B cell (primary cell): Measurements from ENCODE around the gene NAGLU. TPM values are rescaled to one million over a fixed set of nuclear protein-coding genes. Genes with fewer than 3 reads are reported as not detected.

Experiments
- ATAC-seq: fragments of 200-7000 bp; cut with Tn5 transposase; one replicate; pipeline ENCODE4 v1.10.0; 2021; ENCODE audit warnings: low read depth, mild to moderate bottlenecking, moderate number of reproducible peaks, moderate library complexity
- CTCF ChIA-PET: fragments of 350-600 bp; sonication (Branson Sonifier 250); formaldehyde crosslinking; loops from one replicate; lab custom pipeline; 2021; ENCODE audit warnings: antibody characterized with exemption, inconsistent platforms; lab: Charles Lee
- POLR2A ChIA-PET: fragments of 350-600 bp; sonication (Branson Sonifier 250); formaldehyde crosslinking; loops from one replicate; lab custom pipeline; 2021; ENCODE audit warnings: antibody characterized with exemption; lab: Charles Lee
- DNase-seq: peaks from one replicate; pipeline ENCODE4 v3.0.0; 2013
- H2AFZ ChIP-seq: 2 replicates; pipeline ENCODE4 v1.6.1; 2012; ENCODE audit warnings: mild to moderate bottlenecking, low read depth, low read length; ENCODE audit not compliant: insufficient read depth, poor library complexity, severe bottlenecking
- H3K27ac ChIP-seq, 2 donors: 1 replicate in 1 of 2; 2 replicates in 1 of 2; pipeline ENCODE4 v1.5.1; 2012 to 2013; ENCODE audit warnings: low read length in 2 of 2, mild to moderate bottlenecking in 2 of 2, moderate library complexity in 1 of 2
- H3K27me3 ChIP-seq, 4 experiments: fragments of 200-600 bp in 1 of 4; sonication (generic) in 1 of 4; replicated peaks in 1 of 4; 1 replicate in 2 of 4; 2 replicates in 2 of 4; pipeline versions ENCODE4 v1.6.1 to v1.7.0; 2013 to 2016; ENCODE audit warnings: low read length in 3 of 4, mild to moderate bottlenecking in 2 of 4, mixed read lengths in 1 of 4, moderate library complexity in 1 of 4; ENCODE audit not compliant: insufficient read depth in 4 of 4, control insufficient read depth in 3 of 4; ENCODE audit errors: control extremely low read depth in 1 of 4
- H3K36me3 ChIP-seq, 2 experiments: replicated peaks in 1 of 2; 1 replicate in 1 of 2; 2 replicates in 1 of 2; pipeline versions ENCODE4 v1.6.1 to v1.7.1; 2013; ENCODE audit warnings: low read length in 1 of 2; ENCODE audit not compliant: insufficient read depth in 2 of 2, control insufficient read depth in 1 of 2; ENCODE audit errors: control extremely low read depth in 1 of 2, extremely low read depth in 1 of 2
- H3K4me1 ChIP-seq, 2 donors: fragments of 200-600 bp in 1 of 2; sonication (generic) in 1 of 2; 1 replicate in 1 of 2; 2 replicates in 1 of 2; pipeline versions ENCODE4 v1.5.1 to v1.6.1; 2013 to 2017; ENCODE audit warnings: low read length in 2 of 2; ENCODE audit not compliant: control insufficient read depth in 2 of 2, insufficient read depth in 2 of 2
- H3K4me2 ChIP-seq: replicated peaks from 2 replicates; pipeline ENCODE3; 2012; ENCODE audit warnings: mild to moderate bottlenecking, low read depth, low read length; ENCODE audit not compliant: poor library complexity, severe bottlenecking
- H3K4me3 ChIP-seq, 5 experiments: fragments of 200-600 bp in 1 of 5; sonication (generic) in 1 of 5; 1 replicate in 3 of 5; 2 replicates in 2 of 5; pipeline versions ENCODE4 v1.5.1 to v1.7.0; 2011 to 2016; ENCODE audit warnings: low read length in 4 of 5, mild to moderate bottlenecking in 4 of 5, low read depth in 2 of 5, control low read depth in 1 of 5, moderate library complexity in 1 of 5; ENCODE audit not compliant: insufficient read depth in 1 of 5; ENCODE audit errors: control extremely low read depth in 1 of 5, extremely low read depth in 1 of 5
- H3K79me2 ChIP-seq: fragments of 200-600 bp; sonication (generic); one replicate; pipeline ENCODE4 v1.6.0; 2016; ENCODE audit warnings: low read length; ENCODE audit not compliant: control insufficient read depth, insufficient read depth
- H3K9ac ChIP-seq: fragments of 200-600 bp; sonication (generic); 2 replicates; pipeline ENCODE4 v1.6.1; 2017; ENCODE audit warnings: mild to moderate bottlenecking, low read length, moderate library complexity
- H3K9me3 ChIP-seq, 3 donors: one replicate each; pipeline versions ENCODE4 v1.6.1 to v1.7.1; 2013; ENCODE audit warnings: low read length in 2 of 3; ENCODE audit not compliant: control insufficient read depth in 2 of 3, insufficient read depth in 1 of 3; ENCODE audit errors: control extremely low read depth in 1 of 3
- H4K20me1 ChIP-seq: 2 replicates; pipeline ENCODE4 v1.6.0; 2012; ENCODE audit warnings: mild to moderate bottlenecking, low read length; ENCODE audit not compliant: insufficient read depth, control insufficient read depth, poor library complexity, severe bottlenecking
- H3K27ac Mint-ChIP-seq: one replicate; pipeline ENCODE4 v1.8.0; 2021; ENCODE audit warnings: mixed read lengths
- H3K27me3 Mint-ChIP-seq: one replicate; pipeline ENCODE4 v1.8.0; 2021; ENCODE audit warnings: mixed read lengths
- H3K4me1 Mint-ChIP-seq: one replicate; pipeline ENCODE4 v1.8.0; 2021; ENCODE audit warnings: mixed read lengths
- H3K4me3 Mint-ChIP-seq: one replicate; pipeline ENCODE4 v1.8.0; 2021; ENCODE audit warnings: mixed read lengths
- H3K9me3 Mint-ChIP-seq: one replicate; pipeline ENCODE4 v1.8.0; 2022; ENCODE audit warnings: mixed read lengths; ENCODE audit not compliant: insufficient read depth
- EZH2 ChIP-seq: IDR thresholded peaks from 2 replicates; pipeline ENCODE4 v1.6.1; 2012; ENCODE audit warnings: borderline replicate concordance, low read depth, mild to moderate bottlenecking, moderate library complexity, low read length; ENCODE audit not compliant: insufficient read depth, poor library complexity, severe bottlenecking
- WGBS: methylation state at CpG from one replicate; pipeline ENCODE4 v1.1.5; 2013; ENCODE audit warnings: missing lambda C conversion rate; ENCODE audit not compliant: insufficient coverage; 5-methylcytosine and 5-hydroxymethylcytosine counted together
- intact Hi-C: fragments of 100-400 bp; cut with micrococcal nuclease; formaldehyde crosslinking; loops from one replicate; pipeline ENCODE4 v1.10.0; 2022
- polyA minus RNA-seq: library from RNA; depleted of rRNA, polyadenylated mRNA; stranded (reverse); fragments of >200 nt; gene quantifications from 2 replicates; pipeline ENCODE4 v1.2.3, GENCODE V29; 2012
- polyA plus RNA-seq: library from polyadenylated mRNA; depleted of rRNA; stranded (reverse); fragments of >200 nt; gene quantifications from 2 replicates; pipeline ENCODE4 v1.2.3, GENCODE V29; 2012
- total RNA-seq, 2 donors: library from RNA; stranded (reverse); fragments of 120-200 nt in 1 of 2; gene quantifications; 1 replicate in 1 of 2; 2 replicates in 1 of 2; pipeline versions ENCODE4 v1.2.3 to v1.2.4, GENCODE V29; 2013 to 2022
- TF ChIP-seq, protein P1 (sequence below): fragments of 200-600 bp; IDR thresholded peaks from one replicate; pipeline ENCODE4 v1.8.0; 2022; ENCODE audit warnings: antibody characterized with exemption, mild to moderate bottlenecking

NAGLU gene
- total RNA-seq (44.8 and 47.1 TPM in 2 replicates), polyA plus RNA-seq (43.4 and 52.4 TPM in 2 replicates), polyA minus RNA-seq (23.6 and 32.0 TPM in 2 replicates)
- 19.5 TPM for total RNA-seq (2013)

DNA sequence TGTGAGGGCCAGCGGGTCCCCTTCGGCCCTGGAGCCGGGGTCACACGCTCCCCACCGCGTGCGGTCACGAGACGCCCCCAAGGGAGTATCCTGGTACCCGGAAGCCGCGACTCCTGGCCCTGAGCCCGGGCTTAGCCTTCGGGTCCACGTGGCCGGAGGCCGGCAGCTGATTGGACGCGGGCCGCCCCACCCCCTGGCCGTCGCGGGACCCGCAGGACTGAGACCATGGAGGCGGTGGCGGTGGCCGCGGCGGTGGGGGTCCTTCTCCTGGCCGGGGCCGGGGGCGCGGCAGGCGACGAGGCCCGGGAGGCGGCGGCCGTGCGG lies at the start of gene NAGLU:
TSS of gene NAGLU (plus strand) at position 194 of the 324 bp plus-strand sequence. CDS start at position 226, 32 bp downstream.
- under 1% methylated on average over 40 of the region's 40 CpGs for WGBS
- Histone ChIP-seq H3K9me3 (no peaks in the 10 kb centered on the region), H3K4me3 (peak within 1 kb of the TSS; percentile 51 to 82 (median 70)), H3K9ac (peak within 1 kb of the TSS; percentile 75), H2AFZ (peak within 1 kb of the TSS; percentile 80), H3K79me2 (peaks cover 27% of the 10 kb centered on the region), H3K4me1 (peaks cover 24 to 31% of the 10 kb centered on the region in 2 donors), H3K27me3 (no peaks in the 10 kb centered on the region), H3K36me3 (peaks cover 0 to 11% of the 10 kb centered on the region in 2 experiments), H4K20me1 (peaks cover 19% of the 10 kb centered on the region), H3K27ac (peak within 1 kb of the TSS; percentile 86 to 94), H3K4me2 (peak within 1 kb of the TSS; percentile 92)
- ATAC-seq (peak; percentile 90), DNase-seq (peak; percentile 95)
- H3K4me1 Mint-ChIP-seq: peaks cover 41% of the 10 kb centered on the region
- peak within 1 kb of the TSS; percentile 87 for H3K27ac Mint-ChIP-seq
- intact Hi-C loops: loop anchor here (1.0 to 5.0 kb wide), 7 partner anchors 12 to 635 kb away; partner anchors contain the start of genes MLX, NBR1, PLEKHH3 and PSMC3IP
- TF ChIP-seq, protein P1, sequence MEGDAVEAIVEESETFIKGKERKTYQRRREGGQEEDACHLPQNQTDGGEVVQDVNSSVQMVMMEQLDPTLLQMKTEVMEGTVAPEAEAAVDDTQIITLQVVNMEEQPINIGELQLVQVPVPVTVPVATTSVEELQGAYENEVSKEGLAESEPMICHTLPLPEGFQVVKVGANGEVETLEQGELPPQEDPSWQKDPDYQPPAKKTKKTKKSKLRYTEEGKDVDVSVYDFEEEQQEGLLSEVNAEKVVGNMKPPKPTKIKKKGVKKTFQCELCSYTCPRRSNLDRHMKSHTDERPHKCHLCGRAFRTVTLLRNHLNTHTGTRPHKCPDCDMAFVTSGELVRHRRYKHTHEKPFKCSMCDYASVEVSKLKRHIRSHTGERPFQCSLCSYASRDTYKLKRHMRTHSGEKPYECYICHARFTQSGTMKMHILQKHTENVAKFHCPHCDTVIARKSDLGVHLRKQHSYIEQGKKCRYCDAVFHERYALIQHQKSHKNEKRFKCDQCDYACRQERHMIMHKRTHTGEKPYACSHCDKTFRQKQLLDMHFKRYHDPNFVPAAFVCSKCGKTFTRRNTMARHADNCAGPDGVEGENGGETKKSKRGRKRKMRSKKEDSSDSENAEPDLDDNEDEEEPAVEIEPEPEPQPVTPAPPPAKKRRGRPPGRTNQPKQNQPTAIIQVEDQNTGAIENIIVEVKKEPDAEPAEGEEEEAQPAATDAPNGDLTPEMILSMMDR: no peak
- no peak for TF ChIP-seq EZH2
- H3K9me3 Mint-ChIP-seq: no peaks in the 10 kb centered on the region
- H3K4me3 Mint-ChIP-seq: peak within 1 kb of the TSS; percentile 93
- CTCF ChIA-PET: interaction anchor here (0.5 to 2.7 kb wide), 12 partner anchors 9 to 289 kb away, joined by 3 to 16 read pairs (median 4); partner anchors contain the start of genes STAT3, STAT5A and TUBG1
- H3K27me3 Mint-ChIP-seq: no peaks in the 10 kb centered on the region
- POLR2A ChIA-PET: interaction anchor here (0.9 to 1.7 kb wide), 6 partner anchors 12 to 147 kb away, joined by 3 to 9 read pairs (median 6); partner anchors contain the start of genes PSMC3IP and STAT3

DNA sequence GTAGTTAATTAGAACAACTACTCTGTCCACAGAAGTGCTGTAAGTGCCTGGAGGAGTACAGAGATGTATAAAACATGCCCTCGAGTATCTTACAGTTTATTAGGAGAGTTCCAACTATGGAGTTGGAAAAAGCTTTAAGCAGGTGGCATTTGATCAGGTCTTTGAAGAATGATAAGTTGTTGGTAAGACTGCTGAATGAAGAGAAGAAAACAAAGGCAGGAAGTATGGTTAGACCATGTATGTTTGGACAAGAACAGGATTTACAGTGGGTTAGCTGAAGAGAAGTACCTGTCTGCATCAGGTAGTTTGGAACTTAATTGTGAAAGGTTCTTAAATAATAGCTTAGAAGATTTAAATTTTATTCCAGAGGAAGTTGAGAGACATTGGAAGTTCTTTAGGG lies 48.0 kb upstream of the NAGLU start:
- Histone ChIP-seq H2AFZ (no peak overlapping the region), H3K27ac (peak overlapping the region in 1 of 2 donors; percentile 45), H4K20me1 (no peaks in the 10 kb centered on the region), H3K79me2 (no peaks in the 10 kb centered on the region), H3K4me3 (no peak overlapping the region), H3K4me2 (peak overlapping the region; percentile 34), H3K4me1 (peaks cover 5 to 7% of the 10 kb centered on the region in 2 donors), H3K27me3 (no peaks in the 10 kb centered on the region), H3K9ac (no peak overlapping the region), H3K9me3 (no peaks in the 10 kb centered on the region), H3K36me3 (peaks cover 5 to 68% of the 10 kb centered on the region in 2 experiments)
- CTCF ChIA-PET: interaction anchor here (1.0 kb wide), 1 partner anchor 166 kb away, joined by 3 read pairs; no protein-coding TSS in a partner anchor
- H3K9me3 Mint-ChIP-seq: no peaks in the 10 kb centered on the region
- H3K27ac Mint-ChIP-seq: peak overlapping the region; percentile 27
- H3K4me1 Mint-ChIP-seq: peaks cover 7% of the 10 kb centered on the region
- DNase-seq: no peak
- POLR2A ChIA-PET: no interaction called here
- TF ChIP-seq, protein P1: no peak
- TF ChIP-seq EZH2: no peak
- WGBS: no CpG with 5 or more reads among the region's 1 CpG
- no peak for ATAC-seq
- no peak overlapping the region for H3K4me3 Mint-ChIP-seq
- no peaks in the 10 kb centered on the region for H3K27me3 Mint-ChIP-seq
- intact Hi-C loops: no loop called here
